Activated CD4-positive, alpha-beta T cell treated with anti-CD3 and anti-CD28 coated beads, Interleukin-2, Interleukin-4, amounts not matched to agents 100 ng/mL and 50 ng/mL, durations not matched to agents 16 hours and 8 hours (primary cell): ENCODE results near the gene MPND.

Experiments used
- DNase-seq: peaks from one replicate; pipeline ENCODE4 v3.0.0-alpha.2; 2020; ENCODE audit warnings: low spot score

Gene MPND

GRCh38 chr19:4343370-4344307, at the start of gene MPND:
Gene MPND (plus strand): TSS chr19:4343562. CDS start chr19:4343594, 32 bp downstream.
- DNase-seq: peak; percentile 91

- no peak for DNase-seq
These were observed 49.0 kb upstream of the MPND start for GRCh38 chr19:4294389-4294788.

GRCh38 chr19:4295972-4296771, 47.2 kb upstream of the MPND start:
- no peak for DNase-seq

- DNase-seq: peak; percentile 19
These were observed 45.2 kb upstream of the MPND start for GRCh38 chr19:4297901-4298809.

GRCh38 chr19:4298810-4299550, 44.4 kb upstream of the MPND start:
- no peak for DNase-seq

GRCh38 chr19:4300589-4300988, 42.8 kb upstream of the MPND start:
- no peak for DNase-seq

GRCh38 chr19:4301590-4302242, 41.6 kb upstream of the MPND start:
- DNase-seq: no peak

- no peak for DNase-seq
These were observed 41.1 kb upstream of the MPND start, which contains the start of gene TMIGD2 for GRCh38 chr19:4302243-4302640. Gene TMIGD2 (minus strand): TSS chr19:4302389. CDS start chr19:4302385, 4 bp downstream.

- no peak for DNase-seq
These were observed 39.4 kb upstream of the MPND start for GRCh38 chr19:4303819-4304537.

GRCh38 chr19:4304538-4305256, 38.7 kb upstream of the MPND start, which contains the start of gene FSD1:
Gene FSD1 (plus strand): TSS chr19:4304598. CDS start chr19:4304747, 149 bp downstream.
- DNase-seq: peak; percentile 85

GRCh38 chr19:4305257-4305612, 38.1 kb upstream of the MPND start:
- no peak for DNase-seq

GRCh38 chr19:4305659-4306058, 37.7 kb upstream of the MPND start:
- DNase-seq: no peak

GRCh38 chr19:4310247-4311121, 32.9 kb upstream of the MPND start:
- no peak for DNase-seq

- no peak for DNase-seq
These were observed 29.4 kb upstream of the MPND start for GRCh38 chr19:4313847-4314490.

GRCh38 chr19:4316956-4317355, 26.4 kb upstream of the MPND start:
- DNase-seq: no peak

- no peak for DNase-seq
These were observed 24.9 kb upstream of the MPND start for GRCh38 chr19:4318460-4318859.

- no peak for DNase-seq
These were observed 24.2 kb upstream of the MPND start for GRCh38 chr19:4319067-4319718.
